Body of pancreas (tissue), 4 donors: Measurements from ENCODE around the gene COX19.

Experiments used
- CTCF ChIP-seq, 7 experiments: fragments of 450-650 bp in 4 of 7; fragments of 200-600 bp in 3 of 7; sonication (generic) in 3 of 7; IDR thresholded peaks; one replicate each; pipeline ENCODE4 v1.5.1; 2016 to 2019; ENCODE audit warnings: antibody characterized with exemption in 7 of 7
- POLR2A ChIP-seq, 3 donors: fragments of 450-650 bp; IDR thresholded peaks; one replicate each; pipeline ENCODE4 v1.6.1; 2016; ENCODE audit warnings: antibody characterized with exemption in 3 of 3, mild to moderate bottlenecking in 2 of 3

- TF ChIP-seq POLR2A (IDR thresholded peaks at IDR 0.05) (no peak), CTCF (IDR thresholded peaks at IDR 0.05) (no peak)
Observed at GRCh38 chr7:935874-936385, 39.4 kb downstream of the COX19 start.
